Calu3 (cell line): ENCODE measurements around the gene ANO3. TPM values are rescaled to one million over a fixed set of nuclear protein-coding genes. Genes with fewer than 3 reads are reported as not detected.
"Not testable (repeated sequence)": the region's sequence is repeated elsewhere in the genome, so short reads cannot be mapped to it uniquely, and the experiment has no call there.

Experiments
- BruUV-seq: library from RNA; stranded (reverse); fragments of 400-500 nt; replicated peaks from 2 replicates; lab custom pipeline; 2021; lab: Mats Ljungman, UMichigan
- CTCF ChIA-PET: fragments of 300-600 bp; sonication (Branson Sonifier 250); formaldehyde crosslinking; loops from one replicate; lab custom pipeline; 2022; ENCODE audit warnings: antibody characterized with exemption; lab: Charles Lee
- DNase-seq: peaks from one replicate; pipeline ENCODE4 v3.0.0; 2022
- H3K27ac Mint-ChIP-seq: one replicate; pipeline ENCODE4 v1.8.0; 2022; ENCODE audit warnings: mixed read lengths; ENCODE audit not compliant: unreplicated experiment
- H3K27me3 Mint-ChIP-seq: one replicate; pipeline ENCODE4 v1.8.0; 2022; ENCODE audit warnings: mixed read lengths; ENCODE audit not compliant: unreplicated experiment
- H3K36me3 Mint-ChIP-seq: one replicate; pipeline ENCODE4 v1.8.0; 2022; ENCODE audit warnings: mild to moderate bottlenecking, moderate library complexity, mixed read lengths; ENCODE audit not compliant: insufficient read depth, unreplicated experiment
- H3K4me1 Mint-ChIP-seq: one replicate; pipeline ENCODE4 v1.8.0; 2022; ENCODE audit warnings: mild to moderate bottlenecking, low read depth, mixed read lengths; ENCODE audit not compliant: unreplicated experiment
- H3K4me3 Mint-ChIP-seq: one replicate; pipeline ENCODE4 v1.8.0; 2022; ENCODE audit warnings: mild to moderate bottlenecking, low read depth, moderate library complexity, mixed read lengths; ENCODE audit not compliant: unreplicated experiment
- H3K9me3 Mint-ChIP-seq: one replicate; pipeline ENCODE4 v1.8.0; 2022; ENCODE audit warnings: low read depth, mixed read lengths; ENCODE audit not compliant: unreplicated experiment
- CTCF ChIP-seq: fragments of 200-600 bp; IDR thresholded peaks from one replicate; pipeline ENCODE4 v1.8.0; 2022; ENCODE audit warnings: antibody characterized with exemption; ENCODE audit not compliant: unreplicated experiment
- intact Hi-C: fragments of 100-400 bp; cut with micrococcal nuclease; formaldehyde crosslinking; loops from one replicate; pipeline ENCODE4 v1.10.0; 2022; ENCODE audit not compliant: unreplicated experiment
- total RNA-seq: library from RNA; stranded (reverse); gene quantifications from 2 replicates; pipeline ENCODE4 v1.2.3, GENCODE V29; 2022

ANO3 gene
- total RNA-seq, 1 experiment from 2014 or later, result not detected

DNA sequence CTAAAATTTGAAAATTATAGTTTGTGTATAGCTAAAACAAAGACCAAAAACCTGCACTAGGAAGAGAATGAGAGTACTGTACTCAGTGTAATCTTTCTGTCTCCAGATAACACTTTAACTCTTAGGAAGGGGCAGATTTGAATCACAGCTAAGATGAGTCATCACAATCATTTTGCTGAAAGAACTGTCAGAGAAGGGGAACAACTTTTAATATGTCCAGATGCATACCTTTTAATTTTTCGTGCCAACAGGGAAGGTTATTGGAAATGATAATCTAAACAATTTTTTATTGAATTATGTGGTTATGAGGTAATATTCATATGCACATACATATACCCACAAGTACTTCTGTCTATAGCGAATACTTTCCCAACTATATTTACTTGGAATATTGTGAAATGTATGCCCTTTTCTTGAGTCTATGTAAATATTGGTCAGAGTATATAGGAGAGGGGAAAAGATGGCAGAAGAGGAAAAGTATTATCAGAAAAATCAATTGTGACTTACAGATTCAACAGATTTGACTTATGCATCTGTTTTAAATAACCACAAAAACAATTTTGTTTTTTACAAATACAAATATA is 291.2 kb downstream of the ANO3 start:
- no TSS peak for BruUV-seq
- H3K27me3 Mint-ChIP-seq, result no peaks in the 10 kb centered on the region
- TF ChIP-seq CTCF, result no peak
- no peak overlapping the region for H3K27ac Mint-ChIP-seq
- H3K4me3 Mint-ChIP-seq, result no peak overlapping the region
- DNase-seq, result no peak
- peaks cover 11% of the 10 kb centered on the region for H3K4me1 Mint-ChIP-seq
- H3K36me3 Mint-ChIP-seq, result no peaks in the 10 kb centered on the region
- CTCF ChIA-PET, result no interaction called here
- H3K9me3 Mint-ChIP-seq, result no peaks in the 10 kb centered on the region
- intact Hi-C loops, result no loop called here

DNA sequence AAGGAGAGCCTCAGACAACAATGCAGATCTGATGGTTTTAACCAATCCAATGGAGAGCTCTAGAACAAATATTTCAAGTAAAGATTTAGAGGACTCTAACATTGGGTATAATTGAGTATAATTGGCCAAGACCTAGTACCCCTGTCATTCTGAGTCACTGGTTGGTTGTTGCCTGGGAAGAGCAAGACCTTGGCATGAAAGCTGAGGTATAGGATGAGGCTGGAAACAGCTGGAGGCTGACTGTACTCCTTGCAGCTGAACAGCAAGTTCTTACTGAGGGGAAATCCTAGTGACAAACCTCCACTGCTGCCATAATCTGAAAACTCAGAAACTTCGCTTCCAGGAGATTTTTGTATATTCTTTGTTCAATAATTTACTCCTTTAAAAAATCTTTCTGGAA is 294.4 kb downstream of the ANO3 start:
- no peaks in the 10 kb centered on the region for H3K9me3 Mint-ChIP-seq
- H3K27ac Mint-ChIP-seq, result no peak overlapping the region
- peaks cover 3% of the 10 kb centered on the region for H3K4me1 Mint-ChIP-seq
- no peak overlapping the region for H3K4me3 Mint-ChIP-seq
- intact Hi-C loops, result no loop called here
- DNase-seq, result no peak
- no peaks in the 10 kb centered on the region for H3K36me3 Mint-ChIP-seq
- TF ChIP-seq CTCF, result no peak
- CTCF ChIA-PET, result no interaction called here
- no peaks in the 10 kb centered on the region for H3K27me3 Mint-ChIP-seq
- BruUV-seq, result no TSS peak

DNA sequence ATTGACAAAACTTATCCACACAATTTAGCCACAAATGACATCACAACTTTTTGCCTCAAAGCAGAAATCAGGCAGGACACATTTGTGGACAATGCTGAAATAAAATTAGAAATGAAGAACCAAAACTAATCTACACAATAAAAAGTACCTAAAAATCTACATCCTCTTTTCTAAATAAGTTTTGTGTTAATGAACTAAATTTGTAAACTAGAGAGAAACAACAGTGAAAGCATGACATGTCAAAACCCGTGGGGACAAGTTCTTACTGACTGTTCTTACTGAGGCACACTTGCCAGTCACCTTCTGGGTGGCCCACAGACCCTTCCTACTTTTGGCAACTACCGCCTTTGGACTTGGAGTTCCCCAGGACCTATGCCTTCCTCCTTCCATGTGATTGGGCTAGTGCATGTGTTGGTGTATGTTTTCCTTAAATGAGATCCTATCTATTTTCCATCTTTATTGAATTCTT is 300.8 kb downstream of the ANO3 start:
- no peaks in the 10 kb centered on the region for H3K9me3 Mint-ChIP-seq
- no peak overlapping the region for H3K27ac Mint-ChIP-seq

GRCh38 chr11:26643314-26643713 is 311.4 kb downstream of the ANO3 start:
- H3K27ac Mint-ChIP-seq, CTCF ChIA-PET: not testable (repeated sequence)

More for the DNA sequence above, 300.8 kb downstream of the ANO3 start:
- DNase-seq, result no peak
- Mint-ChIP-seq H3K36me3 (no peaks in the 10 kb centered on the region), H3K4me1 (no peaks in the 10 kb centered on the region), H3K27me3 (no peaks in the 10 kb centered on the region), H3K4me3 (no peak overlapping the region)
- no TSS peak for BruUV-seq
- TF ChIP-seq CTCF, result no peak
- CTCF ChIA-PET, result no interaction called here
- intact Hi-C loops, result no loop called here

GRCh38 chr11:26649884-26650283 is 318.0 kb downstream of the ANO3 start:
- no TSS peak for BruUV-seq
- Mint-ChIP-seq H3K4me3 (no peak overlapping the region), H3K4me1 (no peaks in the 10 kb centered on the region), H3K27ac (no peak overlapping the region), H3K27me3 (peaks cover 11% of the 10 kb centered on the region), H3K9me3 (no peaks in the 10 kb centered on the region), H3K36me3 (no peaks in the 10 kb centered on the region)
- intact Hi-C loops, result loop anchor here (1.0 to 10.0 kb wide), 5 partner anchors 65 to 509 kb away; no protein-coding TSS in a partner anchor
- TF ChIP-seq CTCF, result peak; percentile 65
- CTCF ChIA-PET, result no interaction called here
- DNase-seq, result peak; percentile 72

More at GRCh38 chr11:26643314-26643713, 311.4 kb downstream of the ANO3 start:
- not testable (repeated sequence) for BruUV-seq, H3K9me3 Mint-ChIP-seq, H3K4me3 Mint-ChIP-seq, DNase-seq, H3K36me3 Mint-ChIP-seq, H3K27me3 Mint-ChIP-seq, H3K4me1 Mint-ChIP-seq
- intact Hi-C loops, result loop anchor here (10.0 kb wide), 1 partner anchor 169 kb away; no protein-coding TSS in a partner anchor
